Uterus (tissue), 2 donors: ENCODE measurements around the gene THBD.

Experiments
- CTCF ChIP-seq, 4 experiments: fragments of 200-600 bp in 2 of 4; fragments of 450-650 bp in 2 of 4; sonication (generic) in 2 of 4; IDR thresholded peaks; one replicate each; pipeline ENCODE4 v1.5.1; 2016 to 2019; ENCODE audit warnings: antibody characterized with exemption in 4 of 4, mild to moderate bottlenecking in 2 of 4, moderate library complexity in 1 of 4
- POLR2A ChIP-seq, 2 donors: fragments of 450-650 bp; IDR thresholded peaks; one replicate each; pipeline ENCODE4 v1.6.1; 2016; ENCODE audit warnings: antibody characterized with exemption in 2 of 2, mild to moderate bottlenecking in 1 of 2, moderate library complexity in 1 of 2

- no peak for TF ChIP-seq POLR2A (IDR thresholded peaks at IDR 0.05)
- no peak for TF ChIP-seq CTCF (IDR thresholded peaks at IDR 0.05)
Observed at GRCh38 chr20:23043376-23043775, 6.1 kb downstream of the THBD start.
